Mesothelial cell of epicardium (in vitro differentiated cells): ENCODE data around the gene KANK4. TPM values are rescaled to one million over a fixed set of nuclear protein-coding genes. Genes with fewer than 3 reads are reported as not detected.
A peak's percentile ranks its signal among the peaks of the same experiment; 100 is the strongest.
"Not testable (repeated sequence)": the region's sequence is repeated elsewhere in the genome, so short reads cannot be mapped to it uniquely, and the experiment has no call there.

Source experiments
- DNase-seq, 2 experiments: peaks; one replicate each; pipeline ENCODE4 v3.0.0; 2021; ENCODE audit warnings: low spot score in 2 of 2; ENCODE audit not compliant: unreplicated experiment in 2 of 2
- H3K27ac Mint-ChIP-seq: 2 replicates; pipeline ENCODE4 v1.8.0; 2021; ENCODE audit warnings: mixed read lengths
- H3K27me3 Mint-ChIP-seq: 2 replicates; pipeline ENCODE4 v1.8.0; 2021; ENCODE audit warnings: low read depth, mixed read lengths
- H3K36me3 Mint-ChIP-seq: 2 replicates; pipeline ENCODE4 v1.8.0; 2021; ENCODE audit warnings: mixed read lengths
- H3K4me1 Mint-ChIP-seq: 2 replicates; pipeline ENCODE4 v1.8.0; 2021; ENCODE audit warnings: mixed read lengths
- H3K4me3 Mint-ChIP-seq: 2 replicates; pipeline ENCODE4 v1.8.0; 2021; ENCODE audit warnings: mild to moderate bottlenecking, moderate library complexity, mixed read lengths
- H3K9me3 Mint-ChIP-seq: 2 replicates; pipeline ENCODE4 v1.8.0; 2021; ENCODE audit warnings: mixed read lengths
- CTCF ChIP-seq: fragments of 200-600 bp; sonication (generic); IDR thresholded peaks from one replicate; pipeline ENCODE4 v1.5.0; 2021; ENCODE audit warnings: antibody characterized with exemption; ENCODE audit not compliant: unreplicated experiment
- total RNA-seq: library from RNA; stranded (reverse); gene quantifications from 3 replicates; pipeline ENCODE4 v1.2.1, GENCODE V29; 2021

KANK4 gene
- total RNA-seq, 1 donor from 2014 or later = 34.3 TPM

- Mint-ChIP-seq H3K9me3 (peaks cover 6% of the 10 kb centered on the region), H3K27me3 (no peaks in the 10 kb centered on the region), H3K4me3 (no peak overlapping the region), H3K27ac (peak overlapping the region; percentile 68), H3K36me3 (peaks cover 54% of the 10 kb centered on the region), H3K4me1 (peaks cover 21% of the 10 kb centered on the region)
- DNase-seq = no peak
- no peak for TF ChIP-seq CTCF
Measured at GRCh38 chr1:62240651-62241370, 78.4 kb downstream of the KANK4 start.

- H3K4me3 Mint-ChIP-seq, H3K27ac Mint-ChIP-seq, DNase-seq, H3K27me3 Mint-ChIP-seq, H3K9me3 Mint-ChIP-seq: not testable (repeated sequence)
- peaks cover 44% of the 10 kb centered on the region for H3K36me3 Mint-ChIP-seq
- H3K4me1 Mint-ChIP-seq = peaks cover 21% of the 10 kb centered on the region
Measured at GRCh38 chr1:62239652-62240403, 79.4 kb downstream of the KANK4 start.

GRCh38 chr1:62238507-62238906 is 80.7 kb downstream of the KANK4 start:
- Mint-ChIP-seq H3K36me3 (peaks cover 32% of the 10 kb centered on the region), H3K4me3 (no peak overlapping the region), H3K27me3 (no peaks in the 10 kb centered on the region), H3K27ac (peak overlapping the region; percentile 26), H3K9me3 (no peaks in the 10 kb centered on the region), H3K4me1 (peaks cover 29% of the 10 kb centered on the region)
- TF ChIP-seq CTCF = no peak
- no peak for DNase-seq

GRCh38 chr1:62237950-62238374 is 81.3 kb downstream of the KANK4 start:
- DNase-seq = no peak
- no peak for TF ChIP-seq CTCF
- Mint-ChIP-seq H3K4me1 (peaks cover 33% of the 10 kb centered on the region), H3K4me3 (no peak overlapping the region), H3K36me3 (peaks cover 28% of the 10 kb centered on the region), H3K27me3 (no peaks in the 10 kb centered on the region), H3K27ac (peak overlapping the region; percentile 26), H3K9me3 (no peaks in the 10 kb centered on the region)

- peaks cover 36% of the 10 kb centered on the region for H3K4me1 Mint-ChIP-seq
- no peak overlapping the region for H3K4me3 Mint-ChIP-seq
- no peak for TF ChIP-seq CTCF
- no peaks in the 10 kb centered on the region for H3K9me3 Mint-ChIP-seq
- peaks cover 24% of the 10 kb centered on the region for H3K36me3 Mint-ChIP-seq
- H3K27me3 Mint-ChIP-seq = no peaks in the 10 kb centered on the region
- DNase-seq = no peak
- no peak overlapping the region for H3K27ac Mint-ChIP-seq
Measured at GRCh38 chr1:62237361-62237760, 81.9 kb downstream of the KANK4 start.

GRCh38 chr1:62235576-62235975 is 83.7 kb downstream of the KANK4 start:
- TF ChIP-seq CTCF = no peak
- Mint-ChIP-seq H3K9me3 (no peaks in the 10 kb centered on the region), H3K27ac (no peak overlapping the region), H3K4me1 (peaks cover 34% of the 10 kb centered on the region), H3K36me3 (peaks cover 17% of the 10 kb centered on the region), H3K4me3 (no peak overlapping the region), H3K27me3 (no peaks in the 10 kb centered on the region)
- no peak for DNase-seq
